H1 (cell line): ENCODE measurements around the gene SLC25A26. TPM values are rescaled to one million over a fixed set of nuclear protein-coding genes. Genes with fewer than 3 reads are reported as not detected.
A peak's percentile ranks its signal among the peaks of the same experiment; 100 is the strongest.

Experiments used
- CTCF ChIA-PET: fragments of 300-600 bp; sonication (Branson Sonifier 250); formaldehyde crosslinking; loops from one replicate; lab custom pipeline; 2021; ENCODE audit not compliant: partially characterized antibody; lab: Charles Lee
- POLR2A ChIA-PET: fragments of 300-600 bp; sonication (Branson Sonifier 250); formaldehyde crosslinking; loops from one replicate; lab custom pipeline; 2021; ENCODE audit warnings: inconsistent platforms; ENCODE audit not compliant: partially characterized antibody; lab: Charles Lee
- DNase-seq, 2 experiments: peaks; one replicate each; pipeline versions ENCODE4 v3.0.0 to v3.0.0-alpha.2; 2010 to 2022; ENCODE audit warnings: low spot score in 2 of 2, low read depth in 1 of 2, mixed read lengths in 1 of 2
- FAIRE-seq: peaks from 2 replicates; lab custom pipeline; 2011; peaks lifted over from hg19 to GRCh38; lab: Jason Lieb, UNC
- H2AFZ ChIP-seq: 2 replicates; pipeline ENCODE4 v1.8.1; 2012; ENCODE audit warnings: low read length, inconsistent platforms
- H2AK5ac ChIP-seq: 2 replicates; pipeline ENCODE4 v1.6.1; 2013; ENCODE audit warnings: low read depth, low read length
- H2BK120ac ChIP-seq: replicated peaks from 2 replicates; pipeline ENCODE3; 2013; ENCODE audit warnings: low read depth, low read length, inconsistent platforms
- H2BK12ac ChIP-seq: 2 replicates; pipeline ENCODE4 v1.6.1; 2013; ENCODE audit warnings: low read depth, low read length
- H2BK15ac ChIP-seq: 2 replicates; pipeline ENCODE4 v1.6.1; 2013; ENCODE audit warnings: low read length
- H2BK20ac ChIP-seq: 2 replicates; pipeline ENCODE4 v1.6.1; 2013; ENCODE audit warnings: low read length
- H2BK5ac ChIP-seq: 2 replicates; pipeline ENCODE4 v1.6.1; 2013; ENCODE audit warnings: low read depth, low read length
- H3K14ac ChIP-seq: 2 replicates; pipeline ENCODE4 v1.6.1; 2013; ENCODE audit warnings: inconsistent platforms; ENCODE audit not compliant: insufficient read length
- H3K18ac ChIP-seq: 2 replicates; pipeline ENCODE4 v1.6.1; 2013; ENCODE audit warnings: low read length; ENCODE audit errors: extremely low read depth
- H3K23ac ChIP-seq: 2 replicates; pipeline ENCODE4 v1.6.1; 2013; ENCODE audit warnings: inconsistent platforms; ENCODE audit not compliant: insufficient read length
- H3K23me2 ChIP-seq: 2 replicates; pipeline ENCODE4 v1.6.1; 2013; ENCODE audit warnings: low read depth, low read length
- H3K27ac ChIP-seq: 2 replicates; pipeline ENCODE4 v1.6.1; 2011; ENCODE audit warnings: low read depth, low read length, inconsistent platforms
- H3K27me3 ChIP-seq, 4 experiments: replicated peaks in 1 of 4; 1 replicate in 1 of 4; 2 replicates in 3 of 4; pipeline versions ENCODE4 v1.6.1 to v1.8.1; 2011 to 2013; ENCODE audit warnings: low read length in 3 of 4, mild to moderate bottlenecking in 3 of 4, inconsistent platforms in 2 of 4, mixed read lengths in 2 of 4, moderate library complexity in 1 of 4; ENCODE audit not compliant: control insufficient read depth in 3 of 4, insufficient read depth in 3 of 4; ENCODE audit errors: extremely low read depth in 1 of 4
- H3K36me3 ChIP-seq, 4 experiments: 2 replicates each; pipeline versions ENCODE4 v1.6.1 to v1.8.1; 2011 to 2013; ENCODE audit warnings: mild to moderate bottlenecking in 4 of 4, low read length in 3 of 4, moderate library complexity in 2 of 4, control low read depth in 1 of 4, inconsistent platforms in 1 of 4; ENCODE audit not compliant: insufficient read depth in 4 of 4, control insufficient read depth in 2 of 4
- H3K4ac ChIP-seq: replicated peaks from 2 replicates; pipeline ENCODE3; 2013; ENCODE audit warnings: low read length, low read depth, mixed read lengths, inconsistent platforms; ENCODE audit not compliant: insufficient read length
- H3K4me1 ChIP-seq, 4 experiments: replicated peaks in 1 of 4; 1 replicate in 1 of 4; 2 replicates in 3 of 4; pipeline versions ENCODE4 v1.6.1 to v1.8.1; 2011 to 2013; ENCODE audit warnings: low read length in 3 of 4, inconsistent platforms in 2 of 4, mixed read lengths in 1 of 4; ENCODE audit not compliant: insufficient read depth in 4 of 4, control insufficient read depth in 3 of 4
- H3K4me2 ChIP-seq, 2 experiments: 2 replicates each; pipeline versions ENCODE4 v1.6.1 to v1.8.1; 2011 to 2013; ENCODE audit warnings: low read depth in 2 of 2, low read length in 2 of 2, control low read depth in 1 of 2, inconsistent platforms in 1 of 2, mild to moderate bottlenecking in 1 of 2; ENCODE audit not compliant: insufficient read depth in 1 of 2
- H3K4me3 ChIP-seq, 4 experiments: fragments of 200-600, 300-600 bp in 1 of 4; sonication (generic), shearing (Covaris generic), sonication (Bioruptor Twin) in 1 of 4; 2 replicates each; pipeline versions ENCODE4 v1.5.1 to v1.8.1; 2011 to 2016; ENCODE audit warnings: low read length in 4 of 4, low read depth in 3 of 4, control low read depth in 2 of 4, inconsistent platforms in 2 of 4, mild to moderate bottlenecking in 2 of 4, mixed read lengths in 1 of 4, moderate library complexity in 1 of 4; ENCODE audit not compliant: insufficient read depth in 2 of 4; ENCODE audit errors: extremely low read depth in 1 of 4
- H3K56ac ChIP-seq: replicated peaks from 2 replicates; pipeline ENCODE3; 2013; ENCODE audit warnings: low read depth, mild to moderate bottlenecking, mixed read lengths, low read length, inconsistent platforms; ENCODE audit not compliant: insufficient read length
- H3K79me1 ChIP-seq: 2 replicates; pipeline ENCODE4 v1.6.1; 2013; ENCODE audit warnings: low read depth, low read length, control low read depth
- H3K79me2 ChIP-seq, 2 experiments: 2 replicates each; pipeline versions ENCODE4 v1.6.1 to v1.8.1; 2012 to 2013; ENCODE audit warnings: low read length in 2 of 2, mild to moderate bottlenecking in 2 of 2, inconsistent platforms in 1 of 2; ENCODE audit not compliant: insufficient read depth in 2 of 2, control insufficient read depth in 1 of 2
- H3K9ac ChIP-seq, 4 experiments: replicated peaks in 1 of 4; 1 replicate in 1 of 4; 2 replicates in 3 of 4; pipeline versions ENCODE4 v1.6.1 to v1.8.1; 2011 to 2013; ENCODE audit warnings: low read depth in 3 of 4, low read length in 3 of 4, control low read depth in 2 of 4, mild to moderate bottlenecking in 2 of 4, moderate library complexity in 2 of 4, inconsistent platforms in 1 of 4; ENCODE audit errors: extremely low read depth in 1 of 4
- H3K9me3 ChIP-seq, 2 experiments: 2 replicates each; pipeline versions ENCODE4 v1.6.1 to v1.8.1; 2012 to 2013; ENCODE audit warnings: mild to moderate bottlenecking in 2 of 2, moderate library complexity in 2 of 2, control low read depth in 1 of 2, inconsistent platforms in 1 of 2, low read depth in 1 of 2, low read length in 1 of 2, mixed read lengths in 1 of 2; ENCODE audit not compliant: insufficient read depth in 2 of 2
- H4K20me1 ChIP-seq, 2 experiments: replicated peaks in 1 of 2; 2 replicates each; pipeline versions ENCODE3 to v1.8.1; 2011 to 2013; ENCODE audit warnings: inconsistent platforms in 2 of 2, low read length in 2 of 2, mild to moderate bottlenecking in 1 of 2; ENCODE audit not compliant: insufficient read depth in 2 of 2, control insufficient read depth in 1 of 2
- H4K5ac ChIP-seq: 2 replicates; pipeline ENCODE4 v1.6.1; 2013; ENCODE audit warnings: low read length, low read depth, mixed read lengths, inconsistent platforms; ENCODE audit not compliant: insufficient read length
- H4K8ac ChIP-seq: 2 replicates; pipeline ENCODE4 v1.8.0; 2013; ENCODE audit warnings: mild to moderate bottlenecking, moderate library complexity, low read length, inconsistent platforms; ENCODE audit not compliant: insufficient read depth; ENCODE audit errors: extremely low read depth
- H4K91ac ChIP-seq: replicated peaks from 2 replicates; pipeline ENCODE3; 2013; ENCODE audit warnings: low read length, mixed read lengths, inconsistent platforms; ENCODE audit not compliant: insufficient read length
- BRCA1 ChIP-seq: IDR thresholded peaks from 2 replicates; pipeline ENCODE4 v1.6.1; 2012; ENCODE audit warnings: low read depth, low read length, improper control_type of control experiment
- EP300 ChIP-seq, 2 experiments: IDR thresholded peaks; 1 replicate in 1 of 2; 2 replicates in 1 of 2; pipeline ENCODE4 v1.6.1; 2011 to 2012; ENCODE audit warnings: low read depth in 2 of 2, low read length in 2 of 2, mild to moderate bottlenecking in 2 of 2, borderline replicate concordance in 1 of 2, inconsistent platforms in 1 of 2, moderate library complexity in 1 of 2
- GABPA ChIP-seq: IDR thresholded peaks from 2 replicates; pipeline ENCODE4 v1.6.1; 2011; ENCODE audit warnings: mild to moderate bottlenecking, low read length, moderate library complexity, borderline replicate concordance; ENCODE audit not compliant: insufficient read depth
- MAFK ChIP-seq: IDR thresholded peaks from 2 replicates; pipeline ENCODE4 v1.6.1; 2012; ENCODE audit warnings: low read depth, mild to moderate bottlenecking, improper control_type of control experiment, low read length
- MAX ChIP-seq: IDR thresholded peaks from 2 replicates; pipeline ENCODE4 v1.6.1; 2012; ENCODE audit warnings: inconsistent platforms
- NANOG ChIP-seq: IDR thresholded peaks from 2 replicates; pipeline ENCODE4 v1.6.1; 2011; ENCODE audit warnings: low read length, low read depth, mild to moderate bottlenecking, inconsistent platforms; ENCODE audit not compliant: insufficient read depth, poor library complexity, severe bottlenecking
- POLR2A ChIP-seq, 2 experiments: IDR thresholded peaks; 1 replicate in 1 of 2; 2 replicates in 1 of 2; pipeline ENCODE4 v1.6.1; 2011; ENCODE audit warnings: low read depth in 2 of 2, low read length in 2 of 2, mild to moderate bottlenecking in 2 of 2; ENCODE audit errors: control extremely low read depth in 1 of 2
- YY1 ChIP-seq: IDR thresholded peaks from 2 replicates; pipeline ENCODE4 v1.6.1; 2011; ENCODE audit warnings: low read depth, mild to moderate bottlenecking, low read length
- WGBS, 2 experiments: shearing (Covaris generic) in 1 of 2; methylation state at CpG; one replicate each; pipeline versions ENCODE4 v1.1.6 to v1.1.7; 2013 to 2015; ENCODE audit warnings: low lambda C conversion rate in 2 of 2, mixed read lengths in 2 of 2, inconsistent platforms in 1 of 2, low coverage in 1 of 2, missing lambda C conversion rate in 1 of 2; ENCODE audit not compliant: insufficient replicate concordance in 2 of 2, insufficient coverage in 1 of 2, insufficient read length in 1 of 2; ENCODE audit errors: extremely low coverage in 1 of 2, missing lambda C conversion rate in 1 of 2; 5-methylcytosine and 5-hydroxymethylcytosine counted together
- long read RNA-seq, 2 experiments: library from RNA in 1 of 2; library from capped mRNA in 1 of 2; stranded (forward); transcript quantifications; one replicate each; pipeline ENCODE4 v2.0.0, GENCODE V29; 2021; ENCODE audit warnings: inconsistent platforms in 1 of 2
- polyA minus RNA-seq, 3 experiments: library from RNA; depleted of rRNA, polyadenylated mRNA; stranded (reverse); fragments of >200 nt; gene quantifications; 1 replicate in 2 of 3; 2 replicates in 1 of 3; pipeline ENCODE4 v1.2.3, GENCODE V29; 2011
- polyA plus RNA-seq, 7 experiments: library from polyadenylated mRNA; depleted of rRNA in 3 of 7; stranded (reverse) in 5 of 7; unstranded in 2 of 7; fragments of >200 nt in 5 of 7; fragments of 200-250 nt in 2 of 7; gene quantifications; 1 replicate in 5 of 7; 2 replicates in 1 of 7; 4 replicates in 1 of 7; pipeline versions ENCODE4 v1.2.1 to v1.2.3, GENCODE V29; 2011 to 2013; ENCODE audit warnings: missing spikeins in 2 of 7, mixed read lengths in 2 of 7
- total RNA-seq: library from RNA; stranded (reverse); fragmentation: NEBNext Ultra II Directional; extraction: Animal tissue kit (Norgen Biotek cat#: 25700); gene quantifications from 2 replicates; pipeline ENCODE4 v1.2.1, GENCODE V29; 2021

SLC25A26 gene
- total RNA-seq = 26.3 and 30.0 TPM in 2 replicates
- 33.1 and 37.0 TPM in 2 replicates for polyA plus RNA-seq (2011; rRNA removed)
- 43.3 TPM for polyA plus RNA-seq (2011; cell fraction: cytosol; rRNA removed)
- 17.0 TPM for polyA plus RNA-seq (2011; cell fraction: nucleus; rRNA removed)
- polyA plus RNA-seq (2012, experiment 1 of 2) = 23.6 to 28.4 TPM (median 26.6 TPM) in 4 replicates
- 19.8 TPM for polyA plus RNA-seq (2012, experiment 2 of 2)
- polyA plus RNA-seq (2013, experiment 1 of 2) = 15.0 TPM
- polyA plus RNA-seq (2013, experiment 2 of 2) = 16.2 TPM
- polyA minus RNA-seq (2011; rRNA and poly(A)+ RNA removed) = 16.2 and 20.5 TPM in 2 replicates
- 7.6 TPM for polyA minus RNA-seq (2011; cell fraction: cytosol; rRNA and poly(A)+ RNA removed)
- 21.8 TPM for polyA minus RNA-seq (2011; cell fraction: nucleus; rRNA and poly(A)+ RNA removed)
- long read RNA-seq, experiment 1, partial matches to known transcripts = 18 of 24 reads
- long read RNA-seq, experiment 1, other reads (novel, unspliced or antisense) = 6 of 24 reads
- long read RNA-seq, experiment 2, transcript SLC25A26-201 (9 exons, 1,023 nt) = major isoform, 25 of 127 reads
- long read RNA-seq, experiment 2, partial matches to known transcripts = 80 of 127 reads
- long read RNA-seq, experiment 2, other reads (novel, unspliced or antisense) = 22 of 127 reads

GRCh38 chr3:66220602-66221377 is at the start of gene SLC25A26:
TSS of gene SLC25A26 (plus strand) at chr3:66221001. CDS start at chr3:66221095, 94 bp downstream.
- peak within 1 kb of the TSS; percentile 98; the same call in 1 of the 2 replicates for H4K8ac ChIP-seq
- 1% methylated on average over 55 of the region's 56 CpGs; no CpG with 5 or more reads in 1 of the 2 experiments for WGBS, 2 experiments
- peak within 1 kb of the TSS; percentile 47 for H4K5ac ChIP-seq
- H3K27me3 ChIP-seq = no peaks in the 10 kb centered on the region
- no peak within 1 kb of the TSS for H2BK20ac ChIP-seq
- peak within 1 kb of the TSS; percentile 63 to 92 (median 80) for H3K4me3 ChIP-seq
- H3K23ac ChIP-seq = no peak within 1 kb of the TSS
- no peaks in the 10 kb centered on the region for H3K79me1 ChIP-seq
- peak within 1 kb of the TSS; percentile 86 to 91 for H3K4me2 ChIP-seq
- no peak within 1 kb of the TSS for H2BK12ac ChIP-seq
- ChIA-PET POLR2A (interaction anchor here (0.6 to 5.5 kb wide), 4 partner anchors 9 to 15 kb away, joined by 3 to 25 read pairs (median 7); no protein-coding TSS in a partner anchor), CTCF (interaction anchor here (1.3 to 4.6 kb wide), 3 partner anchors 9 to 19 kb away, joined by 3 to 25 read pairs (median 3); no protein-coding TSS in a partner anchor)
- H3K4ac ChIP-seq = peak within 1 kb of the TSS; percentile 80
- DNase-seq (peak; percentile 81 to 95), FAIRE-seq (peak; percentile 63)
- peak within 1 kb of the TSS; percentile 79 for H3K27ac ChIP-seq
- H3K79me2 ChIP-seq = peaks cover 0 to 17% of the 10 kb centered on the region in 2 experiments; a peak in 2 of 4 replicates
- H2BK120ac ChIP-seq = no peak within 1 kb of the TSS
- peak within 1 kb of the TSS; percentile 65 to 87 (median 83) for H3K9ac ChIP-seq
- H2AK5ac ChIP-seq = no peak within 1 kb of the TSS
- H3K18ac ChIP-seq = peak within 1 kb of the TSS; percentile 75; the same call in 1 of the 2 replicates
- H3K56ac ChIP-seq = peak within 1 kb of the TSS; percentile 38
- no peaks in the 10 kb centered on the region for H3K9me3 ChIP-seq
- H2BK15ac ChIP-seq = no peak within 1 kb of the TSS
- peak within 1 kb of the TSS; percentile 66 for H2BK5ac ChIP-seq
- peaks cover 0 to 3% (median 0%) of the 10 kb centered on the region in 4 experiments; a peak in 1 of 8 replicates for H3K36me3 ChIP-seq
- H3K23me2 ChIP-seq = no peaks in the 10 kb centered on the region
- peak within 1 kb of the TSS; percentile 99 for H2AFZ ChIP-seq
- no peaks in the 10 kb centered on the region; a peak in 1 of 7 replicates for H3K4me1 ChIP-seq
- H3K14ac ChIP-seq = no peak within 1 kb of the TSS
- H4K20me1 ChIP-seq = no peaks in the 10 kb centered on the region
- H4K91ac ChIP-seq = peak within 1 kb of the TSS; percentile 47
- TF ChIP-seq MAX = peak; percentile 98
- TF ChIP-seq NANOG = no peak
- TF ChIP-seq BRCA1 = peak; percentile 77
- TF ChIP-seq MAFK = no peak
- peak; percentile 65; the same call in 1 of the 2 replicates for TF ChIP-seq GABPA
- no peak for TF ChIP-seq EP300 (IDR thresholded peaks at IDR 0.05; ENCODE audit: borderline replicate concordance in 1 of 2, low read depth in 2 of 2, low read length in 2 of 2)
- peak; percentile 89 to 95 for TF ChIP-seq POLR2A (IDR thresholded peaks at IDR 0.05; ENCODE audit: control extremely low read depth in 1 of 2, low read depth in 2 of 2, low read length in 2 of 2)
- TF ChIP-seq YY1 = peak; percentile 99
